Measurements from ENCODE around the gene ANXA9. TPM values are rescaled to one million over a fixed set of nuclear protein-coding genes. Genes with fewer than 3 reads are reported as not detected.

The ANXA9 gene
- total RNA-seq, 1 experiment from 2014 or later = 2.7 TPM

DNA sequence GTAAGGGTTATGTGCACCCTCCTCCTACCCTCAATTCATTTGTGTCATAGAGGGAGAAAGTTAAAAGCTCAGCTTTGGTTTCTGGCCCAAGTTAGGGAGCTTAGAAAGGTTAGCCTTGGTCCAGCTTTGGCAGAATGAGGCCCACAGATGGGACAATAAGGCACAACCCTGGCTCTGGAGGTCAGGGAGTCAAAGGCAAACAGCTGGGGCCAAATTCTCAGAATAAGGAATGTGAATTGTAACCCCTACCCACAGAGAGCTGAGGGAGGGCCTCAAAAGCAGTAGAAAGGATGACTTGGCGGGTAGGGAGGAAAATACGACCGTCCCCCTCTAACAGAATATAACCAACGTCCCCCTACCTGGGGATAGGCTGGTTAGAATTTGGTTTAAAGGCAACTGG is 16.5 kb upstream of the ANXA9 start:
- H3K27ac ChIP-seq (ENCODE audit: low read depth, low read length) = no peak overlapping the region
- H3K4me3 ChIP-seq (replicated peaks in 1 of 2; ENCODE audit: low read depth in 1 of 2, low read length in 2 of 2) = no peak overlapping the region
- POLR2A ChIA-PET = interaction anchor here (1.2 kb wide), 1 partner anchor 11 kb away, joined by 5 read pairs; no protein-coding TSS in a partner anchor
- no peaks in the 10 kb centered on the region for H4K20me1 ChIP-seq (ENCODE audit: insufficient read depth)
- ATAC-seq = no peak
- no TSS peak for BruUV-seq (replicated peaks)
- no peak for DNase-seq (ENCODE audit: low read depth, low spot score)
- no peaks in the 10 kb centered on the region for H3K9me3 ChIP-seq (ENCODE audit: control insufficient read depth in 1 of 2, insufficient read depth in 1 of 2, low read depth in 1 of 2, low read length in 2 of 2)
- TF ChIP-seq POLR2AphosphoS5 (IDR thresholded peaks at IDR 0.05; ENCODE audit: low read depth, low read length) (peak; percentile 40; the same call in 1 of the 2 replicates), CEBPB (IDR thresholded peaks at IDR 0.05; ENCODE audit: low read depth) (no peak)
- CTCF ChIA-PET = no interaction called here
- H3K9ac ChIP-seq (ENCODE audit: low read length) = no peak overlapping the region
- H3K9me2 ChIP-seq (ENCODE audit: insufficient read depth) = no peaks in the 10 kb centered on the region
- H3K79me2 ChIP-seq (ENCODE audit: insufficient read depth, low read length) = peaks cover 27% of the 10 kb centered on the region
- intact Hi-C loops (cut with micrococcal nuclease) = no loop called here
- H3K4me2 ChIP-seq (ENCODE audit: low read length) = no peak overlapping the region
- RAD21 ChIA-PET (ENCODE audit: low non-redundant PET in 1 of 2, low total read pairs in 2 of 2, uncharacterized antibody in 2 of 2, unreplicated experiment in 2 of 2) = no interaction called here
- no peak overlapping the region for H2AFZ ChIP-seq (ENCODE audit: low read depth, low read length, poor library complexity, severe bottlenecking)
- H3K4me1 ChIP-seq (ENCODE audit: control insufficient read depth in 1 of 2, insufficient read depth in 2 of 2, low read length in 2 of 2) = no peaks in the 10 kb centered on the region
- H3K27me3 ChIP-seq (ENCODE audit: insufficient read depth, low read length) = no peaks in the 10 kb centered on the region
- peaks cover 37 to 75% of the 10 kb centered on the region in 2 experiments for H3K36me3 ChIP-seq (ENCODE audit: control insufficient read depth in 1 of 2, insufficient read depth in 2 of 2, low read length in 2 of 2)

DNA sequence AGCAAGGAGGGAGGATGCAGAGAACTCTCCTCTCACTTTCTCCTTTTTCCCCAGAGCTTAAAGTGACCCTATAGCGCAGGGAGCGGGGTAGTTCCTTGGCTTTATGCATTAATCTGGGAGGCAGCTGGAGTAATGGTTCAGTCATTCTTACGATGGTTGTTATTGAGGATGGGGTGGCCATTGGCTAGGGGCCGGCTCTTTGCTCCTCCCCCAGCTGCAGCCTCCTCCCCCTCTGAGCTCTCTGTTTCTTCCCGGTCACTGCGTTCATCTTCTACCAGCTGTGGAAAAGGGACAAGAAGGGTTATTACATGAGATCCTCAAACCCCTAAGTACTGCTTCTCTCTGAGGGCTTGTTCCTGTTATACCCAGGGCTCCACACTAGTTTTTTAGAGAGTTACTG is 16.1 kb upstream of the ANXA9 start:
- ChIA-PET CTCF (no interaction called here), RAD21 (ENCODE audit: low non-redundant PET in 1 of 2, low total read pairs in 2 of 2, uncharacterized antibody in 2 of 2, unreplicated experiment in 2 of 2) (no interaction called here), POLR2A (interaction anchor here (1.2 kb wide), 1 partner anchor 10 kb away, joined by 5 read pairs; no protein-coding TSS in a partner anchor)
- BruUV-seq (replicated peaks) = TSS peak; percentile 12
- Histone ChIP-seq H3K27ac (ENCODE audit: low read depth, low read length) (no peak overlapping the region), H3K36me3 (ENCODE audit: control insufficient read depth in 1 of 2, insufficient read depth in 2 of 2, low read length in 2 of 2) (peaks cover 33 to 70% of the 10 kb centered on the region in 2 experiments), H3K27me3 (ENCODE audit: insufficient read depth, low read length) (no peaks in the 10 kb centered on the region), H4K20me1 (ENCODE audit: insufficient read depth) (no peaks in the 10 kb centered on the region), H3K9me2 (ENCODE audit: insufficient read depth) (no peaks in the 10 kb centered on the region), H3K9me3 (ENCODE audit: control insufficient read depth in 1 of 2, insufficient read depth in 1 of 2, low read depth in 1 of 2, low read length in 2 of 2) (no peaks in the 10 kb centered on the region), H3K9ac (ENCODE audit: low read length) (no peak overlapping the region), H3K4me1 (ENCODE audit: control insufficient read depth in 1 of 2, insufficient read depth in 2 of 2, low read length in 2 of 2) (peaks cover 0 to 2% of the 10 kb centered on the region in 2 experiments; a peak in 1 of 4 replicates), H2AFZ (ENCODE audit: low read depth, low read length, poor library complexity, severe bottlenecking) (no peak overlapping the region), H3K4me2 (ENCODE audit: low read length) (no peak overlapping the region), H3K4me3 (replicated peaks in 1 of 2; ENCODE audit: low read depth in 1 of 2, low read length in 2 of 2) (no peak overlapping the region), H3K79me2 (ENCODE audit: insufficient read depth, low read length) (peaks cover 31% of the 10 kb centered on the region)
- ATAC-seq (peak; percentile 34; the same call in 1 of the 2 replicates), DNase-seq (ENCODE audit: low read depth, low spot score) (no peak)
- intact Hi-C loops (cut with micrococcal nuclease) = no loop called here
- TF ChIP-seq YY1 (IDR thresholded peaks at IDR 0.05; ENCODE audit: extremely low read depth, insufficient replicate concordance, low read depth, low read length) (no peak), TCF7L2 (IDR thresholded peaks at IDR 0.05; ENCODE audit: borderline replicate concordance, extremely low read depth, insufficient read depth, insufficient read length) (no peak), SRF (IDR thresholded peaks at IDR 0.05; ENCODE audit: low read depth) (no peak), EZH2 (IDR thresholded peaks at IDR 0.05) (no peak), RAD21 (IDR thresholded peaks at IDR 0.05; ENCODE audit: low read depth) (no peak), POLR2A (IDR thresholded peaks at IDR 0.05; ENCODE audit: borderline replicate concordance, extremely low read depth, insufficient read depth, insufficient read length) (no peak), ELF1 (IDR thresholded peaks at IDR 0.05; ENCODE audit: borderline replicate concordance, low read depth) (no peak), EZH2phosphoT487 (IDR thresholded peaks at IDR 0.05; ENCODE audit: borderline replicate concordance) (no peak), ZNF274 (IDR thresholded peaks at IDR 0.05; ENCODE audit: low read depth, low read length) (no peak), EGR1 (IDR thresholded peaks at IDR 0.05; ENCODE audit: low read depth) (no peak)
- TF ChIP-seq, protein P1, sequence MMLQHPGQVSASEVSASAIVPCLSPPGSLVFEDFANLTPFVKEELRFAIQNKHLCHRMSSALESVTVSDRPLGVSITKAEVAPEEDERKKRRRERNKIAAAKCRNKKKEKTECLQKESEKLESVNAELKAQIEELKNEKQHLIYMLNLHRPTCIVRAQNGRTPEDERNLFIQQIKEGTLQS (IDR thresholded peaks at IDR 0.05) = no peak
- TF ChIP-seq, protein P2, sequence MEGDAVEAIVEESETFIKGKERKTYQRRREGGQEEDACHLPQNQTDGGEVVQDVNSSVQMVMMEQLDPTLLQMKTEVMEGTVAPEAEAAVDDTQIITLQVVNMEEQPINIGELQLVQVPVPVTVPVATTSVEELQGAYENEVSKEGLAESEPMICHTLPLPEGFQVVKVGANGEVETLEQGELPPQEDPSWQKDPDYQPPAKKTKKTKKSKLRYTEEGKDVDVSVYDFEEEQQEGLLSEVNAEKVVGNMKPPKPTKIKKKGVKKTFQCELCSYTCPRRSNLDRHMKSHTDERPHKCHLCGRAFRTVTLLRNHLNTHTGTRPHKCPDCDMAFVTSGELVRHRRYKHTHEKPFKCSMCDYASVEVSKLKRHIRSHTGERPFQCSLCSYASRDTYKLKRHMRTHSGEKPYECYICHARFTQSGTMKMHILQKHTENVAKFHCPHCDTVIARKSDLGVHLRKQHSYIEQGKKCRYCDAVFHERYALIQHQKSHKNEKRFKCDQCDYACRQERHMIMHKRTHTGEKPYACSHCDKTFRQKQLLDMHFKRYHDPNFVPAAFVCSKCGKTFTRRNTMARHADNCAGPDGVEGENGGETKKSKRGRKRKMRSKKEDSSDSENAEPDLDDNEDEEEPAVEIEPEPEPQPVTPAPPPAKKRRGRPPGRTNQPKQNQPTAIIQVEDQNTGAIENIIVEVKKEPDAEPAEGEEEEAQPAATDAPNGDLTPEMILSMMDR (IDR thresholded peaks at IDR 0.05 in 2 of 3, conservative IDR thresholded peaks at IDR 0.05 in 1 of 3; ENCODE audit: borderline replicate concordance in 1 of 3, insufficient read depth in 1 of 3, low read depth in 2 of 3, low read length in 2 of 3) = no peak
- TF ChIP-seq, protein P3, sequence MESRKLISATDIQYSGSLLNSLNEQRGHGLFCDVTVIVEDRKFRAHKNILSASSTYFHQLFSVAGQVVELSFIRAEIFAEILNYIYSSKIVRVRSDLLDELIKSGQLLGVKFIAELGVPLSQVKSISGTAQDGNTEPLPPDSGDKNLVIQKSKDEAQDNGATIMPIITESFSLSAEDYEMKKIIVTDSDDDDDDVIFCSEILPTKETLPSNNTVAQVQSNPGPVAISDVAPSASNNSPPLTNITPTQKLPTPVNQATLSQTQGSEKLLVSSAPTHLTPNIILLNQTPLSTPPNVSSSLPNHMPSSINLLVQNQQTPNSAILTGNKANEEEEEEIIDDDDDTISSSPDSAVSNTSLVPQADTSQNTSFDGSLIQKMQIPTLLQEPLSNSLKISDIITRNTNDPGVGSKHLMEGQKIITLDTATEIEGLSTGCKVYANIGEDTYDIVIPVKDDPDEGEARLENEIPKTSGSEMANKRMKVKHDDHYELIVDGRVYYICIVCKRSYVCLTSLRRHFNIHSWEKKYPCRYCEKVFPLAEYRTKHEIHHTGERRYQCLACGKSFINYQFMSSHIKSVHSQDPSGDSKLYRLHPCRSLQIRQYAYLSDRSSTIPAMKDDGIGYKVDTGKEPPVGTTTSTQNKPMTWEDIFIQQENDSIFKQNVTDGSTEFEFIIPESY (IDR thresholded peaks at IDR 0.05; ENCODE audit: extremely low read depth, insufficient replicate concordance, low read length) = no peak
- TF ChIP-seq, protein P4, sequence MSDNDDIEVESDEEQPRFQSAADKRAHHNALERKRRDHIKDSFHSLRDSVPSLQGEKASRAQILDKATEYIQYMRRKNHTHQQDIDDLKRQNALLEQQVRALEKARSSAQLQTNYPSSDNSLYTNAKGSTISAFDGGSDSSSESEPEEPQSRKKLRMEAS (IDR thresholded peaks at IDR 0.05) = no peak
